Liver (tissue), 9 donors: Measurements from ENCODE around the gene CFAP99. TPM values are rescaled to one million over a fixed set of nuclear protein-coding genes. Genes with fewer than 3 reads are reported as not detected.
"Not testable (repeated sequence)": the region's sequence is repeated elsewhere in the genome, so short reads cannot be mapped to it uniquely, and the experiment has no call there.

Experiments
- DNase-seq: peaks from one replicate; pipeline ENCODE4 v3.0.0-alpha.2; 2017; ENCODE audit warnings: low spot score
- H3K27ac ChIP-seq, 2 donors: one replicate each; pipeline ENCODE4 v1.7.0; 2013; ENCODE audit warnings: inconsistent platforms in 2 of 2, low read length in 2 of 2, control low read depth in 1 of 2, low read depth in 1 of 2, mild to moderate bottlenecking in 1 of 2
- H3K27me3 ChIP-seq, 4 donors: one replicate each; pipeline versions ENCODE4 v1.6.1 to v1.7.0; 2013; ENCODE audit warnings: low read length in 3 of 4, inconsistent platforms in 1 of 4, mild to moderate bottlenecking in 1 of 4, moderate library complexity in 1 of 4; ENCODE audit not compliant: control insufficient read depth in 4 of 4, insufficient read depth in 4 of 4
- H3K36me3 ChIP-seq, 4 donors: one replicate each; pipeline versions ENCODE4 v1.6.1 to v1.7.0; 2013; ENCODE audit warnings: low read length in 3 of 4, mild to moderate bottlenecking in 3 of 4, low read depth in 1 of 4, moderate library complexity in 1 of 4; ENCODE audit not compliant: control insufficient read depth in 4 of 4, insufficient read depth in 3 of 4
- H3K4me1 ChIP-seq, 4 donors: one replicate each; pipeline versions ENCODE4 v1.6.1 to v1.7.0; 2013; ENCODE audit warnings: low read length in 3 of 4, mild to moderate bottlenecking in 3 of 4, moderate library complexity in 1 of 4; ENCODE audit not compliant: control insufficient read depth in 4 of 4, insufficient read depth in 4 of 4
- H3K4me3 ChIP-seq, 3 donors: one replicate each; pipeline versions ENCODE4 v1.6.1 to v1.7.0; 2013; ENCODE audit warnings: low read length in 3 of 3, control low read depth in 1 of 3, low read depth in 1 of 3, mild to moderate bottlenecking in 1 of 3
- H3K9ac ChIP-seq, 2 donors: one replicate each; pipeline ENCODE4 v1.7.0; 2013; ENCODE audit warnings: low read length in 2 of 2, mild to moderate bottlenecking in 2 of 2, moderate library complexity in 2 of 2, control low read depth in 1 of 2, low read depth in 1 of 2
- H3K9me3 ChIP-seq, 4 donors: one replicate each; pipeline versions ENCODE4 v1.6.1 to v1.7.0; 2013; ENCODE audit warnings: low read length in 3 of 4; ENCODE audit not compliant: control insufficient read depth in 4 of 4
- CTCF ChIP-seq: fragments of 150-350 bp; IDR thresholded peaks from 2 replicates; pipeline ENCODE4 v1.5.1; 2017; ENCODE audit warnings: improper control_type of control experiment, low read depth, low read length; ENCODE audit not compliant: missing input control
- EGR1 ChIP-seq, 2 donors: IDR thresholded peaks; 2 replicates each; pipeline ENCODE4 v1.6.1; 2016 to 2018; ENCODE audit warnings: antibody characterized with exemption in 2 of 2, low read depth in 2 of 2
- GABPA ChIP-seq, 2 donors: IDR thresholded peaks in 1 of 2; conservative IDR thresholded peaks in 1 of 2; 2 replicates each; pipeline ENCODE4 v1.6.1; 2016; ENCODE audit warnings: antibody characterized with exemption in 2 of 2, mild to moderate bottlenecking in 1 of 2, moderate library complexity in 1 of 2
- HNF4A ChIP-seq, 2 donors: conservative IDR thresholded peaks; 2 replicates each; pipeline ENCODE4 v1.6.1; 2016; ENCODE audit warnings: antibody characterized with exemption in 2 of 2, mild to moderate bottlenecking in 2 of 2
- HNF4G ChIP-seq: IDR thresholded peaks from 2 replicates; pipeline ENCODE4 v1.6.1; 2016; ENCODE audit warnings: antibody characterized with exemption
- JUND ChIP-seq, 2 donors: IDR thresholded peaks; 2 replicates each; pipeline ENCODE4 v1.6.1; 2016; ENCODE audit warnings: antibody characterized with exemption in 2 of 2
- NR2F2 ChIP-seq: IDR thresholded peaks from 2 replicates; pipeline ENCODE4 v1.6.1; 2016; ENCODE audit warnings: antibody characterized with exemption
- RAD21 ChIP-seq, 2 donors: IDR thresholded peaks; 2 replicates each; pipeline ENCODE4 v1.6.1; 2016; ENCODE audit warnings: antibody characterized with exemption in 2 of 2, mild to moderate bottlenecking in 2 of 2
- RXRA ChIP-seq, 2 donors: IDR thresholded peaks; 2 replicates each; pipeline ENCODE4 v1.6.1; 2017 to 2018; ENCODE audit warnings: antibody characterized with exemption in 2 of 2, mild to moderate bottlenecking in 1 of 2
- WGBS: extraction: QIAGEN DNeasy Blood & Tissue Kit; methylation state at CpG from one replicate; pipeline ENCODE4 v1.1.7; 2013; 5-methylcytosine and 5-hydroxymethylcytosine counted together
- polyA plus RNA-seq, 2 donors: library from polyadenylated mRNA; stranded (reverse) in 1 of 2; unstranded in 1 of 2; fragments of 200-250 nt in 1 of 2; fragments of >200 nt in 1 of 2; fragmentation: Nextera tagmentation in 1 of 2; extraction: Ambion mirVana in 1 of 2; gene quantifications; one replicate each; pipeline versions ENCODE4 v1.2.1 to v1.2.3, GENCODE V29; 2013 to 2015
- total RNA-seq, 2 donors: library from RNA; depleted of rRNA; stranded (reverse); fragments of >200 nt; gene quantifications; one replicate each; pipeline ENCODE4 v1.2.3, GENCODE V29; 2014
- donor health status: healthy.
- donor health status: healthy.
- donor health status: healthy.
- donor health status: healthy.
- donor health status: healthy.

CFAP99 gene
- total and polyA plus RNA-seq, 4 donors, result 0.33 to 0.36 TPM; not detected in 2

GRCh38 chr4:2378401-2378800 lies 40.4 kb upstream of the CFAP99 start:
- no peak for DNase-seq
- Histone ChIP-seq H3K9me3 (no peaks in the 10 kb centered on the region), H3K27ac (no peak overlapping the region), H3K27me3 (no peaks in the 10 kb centered on the region), H3K9ac (no peak overlapping the region), H3K36me3 (no peaks in the 10 kb centered on the region), H3K4me1 (no peaks in the 10 kb centered on the region), H3K4me3 (no peak overlapping the region)
- 82% methylated on average over 5 of the region's 5 CpGs for WGBS
- no peak for TF ChIP-seq CTCF
- no peak for TF ChIP-seq HNF4G
- TF ChIP-seq RXRA (IDR thresholded peaks at IDR 0.05), result no peak

- H3K9ac ChIP-seq, result no peak overlapping the region
- H3K36me3 ChIP-seq, result no peaks in the 10 kb centered on the region
- H3K4me1 ChIP-seq, result no peaks in the 10 kb centered on the region
- 75% methylated on average over 3 of the region's 3 CpGs for WGBS
- H3K9me3 ChIP-seq, result no peaks in the 10 kb centered on the region
- DNase-seq, result no peak
- H3K27me3 ChIP-seq, result no peaks in the 10 kb centered on the region
- H3K4me3 ChIP-seq, result no peak overlapping the region
- TF ChIP-seq RAD21 (IDR thresholded peaks at IDR 0.05) (no peak), NR2F2 (no peak), EGR1 (IDR thresholded peaks at IDR 0.05; ENCODE audit: low read depth in 2 of 2) (no peak), HNF4A (conservative IDR thresholded peaks at IDR 0.05) (no peak), RXRA (IDR thresholded peaks at IDR 0.05) (no peak), HNF4G (no peak), JUND (IDR thresholded peaks at IDR 0.05) (no peak), GABPA (IDR thresholded peaks at IDR 0.05 in 1 of 2, conservative IDR thresholded peaks at IDR 0.05 in 1 of 2) (no peak)
- H3K27ac ChIP-seq, result no peak overlapping the region
These were observed 39.9 kb upstream of the CFAP99 start for GRCh38 chr4:2378898-2379297.

DNA sequence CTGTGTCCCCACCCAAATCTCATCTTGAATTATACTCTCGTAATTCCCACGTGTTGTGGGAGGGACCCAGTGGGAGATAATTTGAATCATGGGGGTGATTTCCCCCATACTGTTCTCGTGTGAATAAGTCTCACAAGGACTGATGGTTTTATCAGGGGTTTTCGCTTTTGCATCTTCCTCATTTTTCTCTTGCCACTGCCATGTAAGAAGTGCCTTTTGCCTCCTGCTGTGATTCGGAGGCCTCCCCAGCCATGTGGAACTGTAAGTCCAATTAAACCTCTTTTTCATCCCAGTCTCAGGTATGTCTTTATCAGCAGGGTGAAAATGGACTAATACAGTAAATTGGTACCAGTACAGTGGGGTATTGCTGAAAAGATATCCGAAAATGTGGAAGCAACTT lies 38.2 kb upstream of the CFAP99 start:
- 86% methylated on average over 6 of the region's 6 CpGs for WGBS
- DNase-seq, H3K4me1 ChIP-seq, H3K27me3 ChIP-seq, H3K36me3 ChIP-seq, H3K27ac ChIP-seq, H3K4me3 ChIP-seq, H3K9me3 ChIP-seq, H3K9ac ChIP-seq: not testable (repeated sequence)

GRCh38 chr4:2382769-2383202 lies 36.0 kb upstream of the CFAP99 start:
- not testable (repeated sequence) for H3K9me3 ChIP-seq, H3K27me3 ChIP-seq, DNase-seq, H3K36me3 ChIP-seq, H3K9ac ChIP-seq, H3K27ac ChIP-seq, H3K4me3 ChIP-seq
- 93% methylated on average over 7 of the region's 7 CpGs for WGBS
- peaks cover 0 to 11% (median 5%) of the 10 kb centered on the region in 4 donors for H3K4me1 ChIP-seq

GRCh38 chr4:2383220-2383631 lies 35.5 kb upstream of the CFAP99 start:
- not testable (repeated sequence) for H3K27me3 ChIP-seq, H3K27ac ChIP-seq, DNase-seq, H3K36me3 ChIP-seq, H3K4me3 ChIP-seq, H3K9me3 ChIP-seq, H3K9ac ChIP-seq
- H3K4me1 ChIP-seq, result peaks cover 0 to 11% (median 5%) of the 10 kb centered on the region in 4 donors
- WGBS, result 91% methylated on average over 8 of the region's 8 CpGs
